Fibroblast of lung (primary cell): Measurements from ENCODE around the gene APC2.

ENCODE experiments used
- CTCF ChIP-seq, 2 donors: IDR thresholded peaks in 1 of 2; conservative IDR thresholded peaks in 1 of 2; 1 replicate in 1 of 2; 2 replicates in 1 of 2; pipeline ENCODE4 v1.5.1; 2011 to 2012; ENCODE audit warnings: low read length in 2 of 2, control low read depth in 1 of 2, inconsistent platforms in 1 of 2, low read depth in 1 of 2, mild to moderate bottlenecking in 1 of 2
- EZH2 ChIP-seq: IDR thresholded peaks from 2 replicates; pipeline ENCODE4 v1.5.1; 2012; ENCODE audit warnings: low read length, control low read depth, mild to moderate bottlenecking; ENCODE audit errors: missing control alignments

GRCh38 chr19:1486720-1487575 is 37.0 kb downstream of the APC2 start:
- TF ChIP-seq CTCF (conservative IDR thresholded peaks at IDR 0.05 in 1 of 2, IDR thresholded peaks at IDR 0.05 in 1 of 2; ENCODE audit: low read depth in 1 of 2, low read length in 2 of 2) (no peak), EZH2 (no peak)
